HepG2 (cell line): ENCODE data around the gene CXADR. TPM values are rescaled to one million over a fixed set of nuclear protein-coding genes. Genes with fewer than 3 reads are reported as not detected.

Source experiments
- ETV5 ChIP-seq: IDR thresholded peaks from 2 replicates; pipeline ENCODE4 v1.6.1; 2018; ENCODE audit warnings: missing biosample characterization, missing genetic modification reagents, inconsistent platforms, borderline replicate concordance
- ETV6 ChIP-seq: sonication (generic); formaldehyde crosslinking; conservative IDR thresholded peaks from 2 replicates; pipeline ENCODE4 v1.4.0; 2020; ENCODE audit warnings: missing genetic modification reagents
- FOSL2 ChIP-seq: sonication (generic); formaldehyde crosslinking; IDR thresholded peaks from 2 replicates; pipeline ENCODE4 v1.4.0; 2020; ENCODE audit warnings: missing genetic modification reagents
- FOXP4 ChIP-seq: sonication (generic); formaldehyde crosslinking; IDR thresholded peaks from 2 replicates; pipeline ENCODE4 v1.4.0; 2020; ENCODE audit warnings: missing genetic modification reagents
- GTF2F1 ChIP-seq: fragments of 150-350 bp; IDR thresholded peaks from 2 replicates; pipeline ENCODE4 v1.6.1; 2014; ENCODE audit warnings: low read length
- HDAC2 ChIP-seq: sonication (generic); formaldehyde crosslinking; IDR thresholded peaks from 2 replicates; pipeline ENCODE4 v1.4.0; 2020; ENCODE audit warnings: missing genetic modification reagents
- HMG20A ChIP-seq: IDR thresholded peaks from 2 replicates; pipeline ENCODE4 v1.6.1; 2016; ENCODE audit warnings: borderline replicate concordance
- MAFK ChIP-seq, 2 experiments: IDR thresholded peaks in 1 of 2; conservative IDR thresholded peaks in 1 of 2; 2 replicates each; pipeline ENCODE4 v1.6.1; 2011; ENCODE audit warnings: improper control_type of control experiment in 2 of 2, low read length in 2 of 2
- NFE2L1 ChIP-seq: sonication (generic); formaldehyde crosslinking; IDR thresholded peaks from 2 replicates; pipeline ENCODE4 v1.4.0; 2020; ENCODE audit warnings: missing genetic modification reagents, mild to moderate bottlenecking, borderline replicate concordance
- PHF21A ChIP-seq: sonication (generic); formaldehyde crosslinking; IDR thresholded peaks from 2 replicates; pipeline ENCODE4 v1.5.0; 2020; ENCODE audit warnings: mild to moderate bottlenecking, missing genetic modification reagents
- POLR2AphosphoS5 ChIP-seq: IDR thresholded peaks from 2 replicates; pipeline ENCODE4 v1.6.1; 2012; ENCODE audit warnings: low read depth, low read length
- RARA ChIP-seq: IDR thresholded peaks from 2 replicates; pipeline ENCODE4 v1.6.1; 2016; ENCODE audit warnings: missing genetic modification reagents, missing compliant biosample characterization
- REPIN1 ChIP-seq: sonication (generic); formaldehyde crosslinking; IDR thresholded peaks from 2 replicates; pipeline ENCODE4 v1.8.0; 2022; ENCODE audit warnings: missing genetic modification reagents, low read depth, mild to moderate bottlenecking, borderline replicate concordance
- RFXAP ChIP-seq: sonication (generic); formaldehyde crosslinking; IDR thresholded peaks from 2 replicates; pipeline ENCODE4 v1.4.0; 2020; ENCODE audit warnings: missing genetic modification reagents, borderline replicate concordance
- SMAD1 ChIP-seq: sonication (generic); formaldehyde crosslinking; IDR thresholded peaks from 2 replicates; pipeline ENCODE4 v1.4.0; 2020; ENCODE audit warnings: missing genetic modification reagents, low read depth, mild to moderate bottlenecking, borderline replicate concordance
- SP4 ChIP-seq: sonication (generic); formaldehyde crosslinking; IDR thresholded peaks from 2 replicates; pipeline ENCODE4 v1.8.1; 2023; ENCODE audit warnings: mild to moderate bottlenecking, missing genetic modification reagents
- TFE3 ChIP-seq: IDR thresholded peaks from 2 replicates; pipeline ENCODE4 v1.6.1; 2016
- ZMYM3 ChIP-seq: sonication (generic); formaldehyde crosslinking; IDR thresholded peaks from 2 replicates; pipeline ENCODE4 v1.5.1; 2020; ENCODE audit warnings: mild to moderate bottlenecking, missing genetic modification reagents
- ZNF292 ChIP-seq: sonication (generic); formaldehyde crosslinking; IDR thresholded peaks from 2 replicates; pipeline ENCODE4 v1.8.1; 2022; ENCODE audit warnings: mild to moderate bottlenecking, low read depth, missing genetic modification reagents, borderline replicate concordance
- ZNF597 ChIP-seq: sonication (generic); formaldehyde crosslinking; IDR thresholded peaks from 2 replicates; pipeline ENCODE4 v1.5.0; 2020; ENCODE audit warnings: missing genetic modification reagents
- ZNF639 ChIP-seq: conservative IDR thresholded peaks from 2 replicates; pipeline ENCODE4 v1.6.1; 2018; ENCODE audit warnings: missing genetic modification reagents
- ZNF670 ChIP-seq: sonication (generic); formaldehyde crosslinking; IDR thresholded peaks from 2 replicates; pipeline ENCODE4 v1.8.0; 2022; ENCODE audit warnings: mild to moderate bottlenecking, missing genetic modification reagents, borderline replicate concordance
- ZNF737 ChIP-seq: sonication (generic); formaldehyde crosslinking; IDR thresholded peaks from 2 replicates; pipeline ENCODE4 v1.5.0; 2020; ENCODE audit warnings: missing genetic modification reagents, mild to moderate bottlenecking, borderline replicate concordance
- ZZZ3 ChIP-seq: sonication (generic); formaldehyde crosslinking; IDR thresholded peaks from 2 replicates; pipeline ENCODE4 v1.4.0; 2020; ENCODE audit warnings: missing genetic modification reagents, mild to moderate bottlenecking, borderline replicate concordance
- polyA plus RNA-seq, 8 experiments: library from polyadenylated mRNA; depleted of rRNA in 3 of 8; stranded (reverse) in 7 of 8; unstranded in 1 of 8; fragments of >200 nt; fragmentation: Illumina TruSeq in 4 of 8; extraction: Trizol in 4 of 8; gene quantifications; 2 replicates each; pipeline versions ENCODE4 v1.2.1 to v1.2.3, GENCODE V29; 2011 to 2016; ENCODE audit warnings: low read depth in 4 of 8, missing spikeins in 1 of 8, mixed read lengths in 1 of 8; ENCODE audit not compliant: insufficient read depth in 1 of 8
- total RNA-seq, 5 experiments: library from RNA; depleted of rRNA; stranded (reverse); fragments of >200 nt; fragmentation: Illumina TruSeq; extraction: Trizol; gene quantifications; 2 replicates each; pipeline ENCODE4 v1.2.3, GENCODE V29; 2016; ENCODE audit warnings: low read depth in 1 of 5

CXADR gene
- total and polyA plus RNA-seq, 2 of the 13 experiments (the other 11 are each of a cell fraction or from before 2014, with no cell fraction given): 86.8 to 110 TPM

GRCh38 chr21:17512253-17513213, at the start of gene CXADR (continued):
- TF ChIP-seq ZNF670 (CRISPR knock-in tag) (no peak; the same call in 1 of the 2 replicates), ETV5 (CRISPR knock-in tag) (peak; percentile 78), SP4 (CRISPR knock-in tag) (peak; percentile 49), REPIN1 (CRISPR knock-in tag) (peak; percentile 90), FOSL2 (peak; percentile 61), MAFK (conservative IDR thresholded peaks at IDR 0.05 in 1 of 2, IDR thresholded peaks at IDR 0.05 in 1 of 2; ENCODE audit: low read length in 2 of 2) (no peak), ZNF292 (CRISPR knock-in tag) (no peak), FOXP4 (CRISPR knock-in tag) (peak; percentile 40; the same call in 1 of the 2 replicates), ZZZ3 (CRISPR knock-in tag) (peak; percentile 69; the same call in 1 of the 2 replicates), PHF21A (CRISPR knock-in tag) (peak; percentile 94), ZMYM3 (CRISPR knock-in tag) (peak; percentile 49; the same call in 1 of the 2 replicates), RFXAP (CRISPR knock-in tag) (no peak), ZNF639 (CRISPR knock-in tag) (peak; percentile 69), NFE2L1 (CRISPR knock-in tag) (no peak), HDAC2 (CRISPR knock-in tag) (peak; percentile 75; the same call in 1 of the 2 replicates), GTF2F1 (no peak), ZNF597 (CRISPR knock-in tag) (no peak), ETV6 (no peak; the same call in 1 of the 2 replicates), SMAD1 (CRISPR knock-in tag) (peak; percentile 94; the same call in 1 of the 2 replicates), RARA (CRISPR knock-in tag) (peak; percentile 39), POLR2AphosphoS5 (peak; percentile 85), HMG20A (peak; percentile 28; the same call in 1 of the 2 replicates), ZNF737 (no peak), TFE3 (CRISPR knock-in tag) (peak; percentile 83)
